HepG2 (cell line): ENCODE results near the gene ADGRB2. TPM values are rescaled to one million over a fixed set of nuclear protein-coding genes. Genes with fewer than 3 reads are reported as not detected.

ENCODE experiments used
- AHDC1 ChIP-seq: sonication (generic); formaldehyde crosslinking; IDR thresholded peaks from 2 replicates; pipeline ENCODE4 v1.5.1; 2020; ENCODE audit warnings: mild to moderate bottlenecking, missing genetic modification reagents, borderline replicate concordance
- FOSL2 ChIP-seq: sonication (generic); formaldehyde crosslinking; IDR thresholded peaks from 2 replicates; pipeline ENCODE4 v1.4.0; 2020; ENCODE audit warnings: missing genetic modification reagents
- FOXP4 ChIP-seq: sonication (generic); formaldehyde crosslinking; IDR thresholded peaks from 2 replicates; pipeline ENCODE4 v1.4.0; 2020; ENCODE audit warnings: missing genetic modification reagents
- GPBP1L1 ChIP-seq: sonication (generic); formaldehyde crosslinking; IDR thresholded peaks from 2 replicates; pipeline ENCODE4 v1.5.0; 2020; ENCODE audit warnings: mild to moderate bottlenecking, missing genetic modification reagents
- KAT2B ChIP-seq: fragments of 150-350 bp; IDR thresholded peaks from 2 replicates; pipeline ENCODE4 v1.6.1; 2014; ENCODE audit warnings: low read depth, low read length, borderline replicate concordance
- KDM6A ChIP-seq: IDR thresholded peaks from 2 replicates; pipeline ENCODE4 v1.6.1; 2016; ENCODE audit warnings: low read depth
- MEIS1 ChIP-seq: sonication (generic); formaldehyde crosslinking; IDR thresholded peaks from 2 replicates; pipeline ENCODE4 v1.9.0; 2021; ENCODE audit warnings: mild to moderate bottlenecking, missing genetic modification reagents, moderate library complexity, borderline replicate concordance
- NFE2L2 ChIP-seq: fragments of 150-350 bp; IDR thresholded peaks from 2 replicates; pipeline ENCODE4 v1.6.1; 2014; ENCODE audit warnings: low read length
- PHF21A ChIP-seq: sonication (generic); formaldehyde crosslinking; IDR thresholded peaks from 2 replicates; pipeline ENCODE4 v1.5.0; 2020; ENCODE audit warnings: mild to moderate bottlenecking, missing genetic modification reagents
- PPARG ChIP-seq: conservative IDR thresholded peaks from 2 replicates; pipeline ENCODE4 v1.6.1; 2016; ENCODE audit warnings: missing biosample characterization, missing genetic modification reagents
- RXRB ChIP-seq: IDR thresholded peaks from 2 replicates; pipeline ENCODE4 v1.6.1; 2016; ENCODE audit warnings: borderline replicate concordance, missing genetic modification reagents, missing compliant biosample characterization
- TARDBP ChIP-seq: sonication (generic); formaldehyde crosslinking; IDR thresholded peaks from 2 replicates; pipeline ENCODE4 v1.8.0; 2022; ENCODE audit warnings: mild to moderate bottlenecking, missing genetic modification reagents
- TBP ChIP-seq: sonication (generic); formaldehyde crosslinking; IDR thresholded peaks from 2 replicates; pipeline ENCODE4 v1.5.0; 2020; ENCODE audit warnings: missing genetic modification reagents
- ZNF121 ChIP-seq: sonication (generic); formaldehyde crosslinking; IDR thresholded peaks from 2 replicates; pipeline ENCODE4 v1.5.0; 2020; ENCODE audit warnings: mild to moderate bottlenecking, missing genetic modification reagents
- ZNF256 ChIP-seq: sonication (generic); formaldehyde crosslinking; conservative IDR thresholded peaks from 2 replicates; pipeline ENCODE4 v1.4.0; 2020; ENCODE audit warnings: missing genetic modification reagents
- ZNF605 ChIP-seq: sonication (generic); formaldehyde crosslinking; IDR thresholded peaks from 2 replicates; pipeline ENCODE4 v1.8.0; 2022; ENCODE audit warnings: mild to moderate bottlenecking, missing genetic modification reagents
- ZNF83 ChIP-seq: sonication (generic); formaldehyde crosslinking; IDR thresholded peaks from 2 replicates; pipeline ENCODE4 v1.4.0; 2020; ENCODE audit warnings: missing genetic modification reagents, mild to moderate bottlenecking, borderline replicate concordance
- ZNF879 ChIP-seq: sonication (generic); formaldehyde crosslinking; IDR thresholded peaks from 2 replicates; pipeline ENCODE4 v1.8.1; 2023; ENCODE audit warnings: missing genetic modification reagents
- polyA plus RNA-seq, 8 experiments: library from polyadenylated mRNA; depleted of rRNA in 3 of 8; stranded (reverse) in 7 of 8; unstranded in 1 of 8; fragments of >200 nt; fragmentation: Illumina TruSeq in 4 of 8; extraction: Trizol in 4 of 8; gene quantifications; 2 replicates each; pipeline versions ENCODE4 v1.2.1 to v1.2.3, GENCODE V29; 2011 to 2016; ENCODE audit warnings: low read depth in 4 of 8, missing spikeins in 1 of 8, mixed read lengths in 1 of 8; ENCODE audit not compliant: insufficient read depth in 1 of 8
- total RNA-seq, 5 experiments: library from RNA; depleted of rRNA; stranded (reverse); fragments of >200 nt; fragmentation: Illumina TruSeq; extraction: Trizol; gene quantifications; 2 replicates each; pipeline ENCODE4 v1.2.3, GENCODE V29; 2016; ENCODE audit warnings: low read depth in 1 of 5
- TF ChIP-seq, protein P1 (sequence below), 2 experiments: fragments of 450-650 bp in 1 of 2; sonication (generic) in 1 of 2; formaldehyde crosslinking; IDR thresholded peaks; 2 replicates each; pipeline versions ENCODE4 v1.5.0 to v1.8.0; 2020 to 2022; ENCODE audit warnings: mild to moderate bottlenecking in 1 of 2, missing genetic modification reagents in 1 of 2

ADGRB2 gene
- total and polyA plus RNA-seq, 2 of the 13 experiments (the other 11 are each of a cell fraction or from before 2014, with no cell fraction given), result 0.03 to 0.09 TPM

- 0 out of 2 replicates have a peak, but pooled peaks have one; percentile 25 for TF ChIP-seq FOXP4 (CRISPR knock-in tag)
- no peak for TF ChIP-seq GPBP1L1 (CRISPR knock-in tag)
- peak; percentile 94 for TF ChIP-seq PPARG (CRISPR knock-in tag)
- no peak for TF ChIP-seq MEIS1 (CRISPR knock-in tag)
- TF ChIP-seq NFE2L2, result no peak
- TF ChIP-seq TBP (CRISPR knock-in tag), result no peak
- TF ChIP-seq KAT2B, result no peak
- peak; percentile 31; the same call in 1 of the 2 replicates for TF ChIP-seq FOSL2 (CRISPR knock-in tag)
- TF ChIP-seq ZNF121, result 0 out of 2 replicates have a peak, but pooled peaks have one; percentile 39
- no peak for TF ChIP-seq ZNF256 (CRISPR knock-in tag)
- no peak for TF ChIP-seq KDM6A
- TF ChIP-seq TARDBP (CRISPR knock-in tag), result peak; percentile 14; the same call in 1 of the 2 replicates
- TF ChIP-seq AHDC1 (CRISPR knock-in tag), result 0 out of 2 replicates have a peak, but pooled peaks have one; percentile 2
- TF ChIP-seq PHF21A (CRISPR knock-in tag), result 0 out of 2 replicates have a peak, but pooled peaks have one; percentile 10
- TF ChIP-seq, protein P1, sequence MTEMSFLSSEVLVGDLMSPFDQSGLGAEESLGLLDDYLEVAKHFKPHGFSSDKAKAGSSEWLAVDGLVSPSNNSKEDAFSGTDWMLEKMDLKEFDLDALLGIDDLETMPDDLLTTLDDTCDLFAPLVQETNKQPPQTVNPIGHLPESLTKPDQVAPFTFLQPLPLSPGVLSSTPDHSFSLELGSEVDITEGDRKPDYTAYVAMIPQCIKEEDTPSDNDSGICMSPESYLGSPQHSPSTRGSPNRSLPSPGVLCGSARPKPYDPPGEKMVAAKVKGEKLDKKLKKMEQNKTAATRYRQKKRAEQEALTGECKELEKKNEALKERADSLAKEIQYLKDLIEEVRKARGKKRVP (CRISPR knock-in tag; IDR thresholded peaks at IDR 0.05), result peak in 1 of 2 experiments; percentile 75; a peak in 2 of 4 replicates
- TF ChIP-seq ZNF83 (CRISPR knock-in tag), result no peak
- TF ChIP-seq RXRB, result peak; percentile 40; the same call in 1 of the 2 replicates
- no peak for TF ChIP-seq ZNF879 (CRISPR knock-in tag)
- peak; percentile 83 for TF ChIP-seq ZNF605 (CRISPR knock-in tag)
Observed at GRCh38 chr1:31704271-31705079, 59.7 kb downstream of the ADGRB2 start (continued).
